HG02759 (cell line): ENCODE measurements around the gene LGALS3BP.

Source experiments
- ATAC-seq: cut with Tn5 transposase; IDR thresholded peaks from one replicate; pipeline ENCODE4 v1.9.1; 2021; ENCODE audit warnings: mild to moderate bottlenecking, moderate library complexity; ENCODE audit not compliant: unreplicated experiment

LGALS3BP gene

GRCh38 chr17:78922816-78923498 is 56.8 kb downstream of the LGALS3BP start:
- ATAC-seq = no peak

- ATAC-seq = no peak
These were observed 58.2 kb downstream of the LGALS3BP start for GRCh38 chr17:78921437-78921971.
